ENCODE data around the gene C1orf210. TPM values are rescaled to one million over a fixed set of nuclear protein-coding genes. Genes with fewer than 3 reads are reported as not detected.

Gene C1orf210
- total RNA-seq, 1 donor from 2014 or later: not detected

DNA sequence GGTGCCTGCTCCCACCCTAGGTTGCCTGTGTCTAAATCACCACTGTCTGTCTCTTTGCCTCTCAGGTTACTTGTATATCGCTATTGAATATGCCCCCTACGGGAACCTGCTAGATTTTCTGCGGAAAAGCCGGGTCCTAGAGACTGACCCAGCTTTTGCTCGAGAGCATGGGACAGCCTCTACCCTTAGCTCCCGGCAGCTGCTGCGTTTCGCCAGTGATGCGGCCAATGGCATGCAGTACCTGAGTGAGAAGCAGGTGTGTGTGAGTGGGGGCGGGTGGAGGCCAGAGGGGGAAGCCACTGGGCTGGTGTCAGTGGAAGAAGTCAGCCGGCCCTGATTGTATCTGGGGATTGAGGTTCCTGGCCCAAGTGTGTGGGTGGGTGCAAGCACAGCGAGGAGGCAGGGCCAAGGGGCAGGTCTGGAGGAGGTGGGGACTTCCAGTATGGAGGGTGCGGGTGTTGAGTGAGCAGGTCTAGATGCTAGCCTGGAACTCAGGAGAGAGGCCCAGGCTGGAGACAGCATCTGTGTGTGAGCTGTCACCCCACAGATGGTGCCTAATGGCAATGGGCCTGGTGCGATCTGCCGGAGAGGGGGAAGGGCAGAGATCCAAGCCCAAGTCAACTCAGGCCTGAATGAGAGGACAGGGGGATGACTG lies 32.6 kb upstream of the C1orf210 start:
- Mint-ChIP-seq H3K4me1 (peaks cover 7% of the 10 kb centered on the region), H3K36me3 (ENCODE audit: low read depth) (no peaks in the 10 kb centered on the region), H3K27ac (peak overlapping the region; percentile 34), H3K4me3 (no peak overlapping the region), H3K9me3 (no peaks in the 10 kb centered on the region), H3K27me3 (no peaks in the 10 kb centered on the region)
- DNase-seq: no peak
- intact Hi-C loops (cut with micrococcal nuclease): no loop called here

DNA sequence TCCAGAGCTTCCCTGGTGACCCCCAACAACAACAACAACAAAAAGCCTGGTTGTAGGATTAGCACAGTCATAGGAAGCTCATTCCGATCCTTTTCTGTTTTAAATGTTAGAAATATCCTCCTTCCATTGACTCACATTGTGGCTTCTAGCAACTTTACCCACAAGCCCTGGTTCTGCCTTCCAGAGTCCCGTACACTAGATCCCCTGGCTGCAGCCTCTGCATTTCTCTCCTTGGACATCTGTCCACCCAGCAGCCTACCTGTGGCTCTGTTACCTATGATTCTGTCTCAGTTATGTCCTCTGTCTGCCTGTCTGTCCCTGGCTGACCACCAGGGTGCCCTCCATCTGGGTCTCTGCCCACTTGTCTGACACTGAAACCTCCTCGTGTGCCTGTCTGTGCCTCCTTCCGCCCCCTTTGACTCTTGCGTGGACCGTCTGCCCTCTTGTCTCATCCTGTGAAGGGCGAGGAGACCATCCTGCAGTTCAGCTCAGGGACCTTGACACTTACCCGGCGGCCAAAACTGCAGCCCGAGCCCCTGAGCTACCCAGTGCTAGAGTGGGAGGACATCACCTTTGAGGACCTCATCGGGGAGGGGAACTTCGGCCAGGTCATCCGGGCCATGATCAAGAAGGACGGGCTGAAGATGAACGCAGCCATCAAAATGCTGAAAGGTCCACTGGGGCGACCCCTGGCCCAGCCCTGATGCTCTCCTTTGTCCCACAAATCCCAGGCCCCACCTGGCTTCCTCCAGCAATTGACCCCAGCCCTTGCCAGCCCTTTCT lies 31.5 kb upstream of the C1orf210 start:
- no peak for DNase-seq
- Mint-ChIP-seq H3K4me1 (peaks cover 7% of the 10 kb centered on the region), H3K36me3 (ENCODE audit: low read depth) (no peaks in the 10 kb centered on the region), H3K27me3 (no peaks in the 10 kb centered on the region), H3K4me3 (no peak overlapping the region), H3K27ac (no peak overlapping the region), H3K9me3 (no peaks in the 10 kb centered on the region)
- intact Hi-C loops (cut with micrococcal nuclease): no loop called here

DNA sequence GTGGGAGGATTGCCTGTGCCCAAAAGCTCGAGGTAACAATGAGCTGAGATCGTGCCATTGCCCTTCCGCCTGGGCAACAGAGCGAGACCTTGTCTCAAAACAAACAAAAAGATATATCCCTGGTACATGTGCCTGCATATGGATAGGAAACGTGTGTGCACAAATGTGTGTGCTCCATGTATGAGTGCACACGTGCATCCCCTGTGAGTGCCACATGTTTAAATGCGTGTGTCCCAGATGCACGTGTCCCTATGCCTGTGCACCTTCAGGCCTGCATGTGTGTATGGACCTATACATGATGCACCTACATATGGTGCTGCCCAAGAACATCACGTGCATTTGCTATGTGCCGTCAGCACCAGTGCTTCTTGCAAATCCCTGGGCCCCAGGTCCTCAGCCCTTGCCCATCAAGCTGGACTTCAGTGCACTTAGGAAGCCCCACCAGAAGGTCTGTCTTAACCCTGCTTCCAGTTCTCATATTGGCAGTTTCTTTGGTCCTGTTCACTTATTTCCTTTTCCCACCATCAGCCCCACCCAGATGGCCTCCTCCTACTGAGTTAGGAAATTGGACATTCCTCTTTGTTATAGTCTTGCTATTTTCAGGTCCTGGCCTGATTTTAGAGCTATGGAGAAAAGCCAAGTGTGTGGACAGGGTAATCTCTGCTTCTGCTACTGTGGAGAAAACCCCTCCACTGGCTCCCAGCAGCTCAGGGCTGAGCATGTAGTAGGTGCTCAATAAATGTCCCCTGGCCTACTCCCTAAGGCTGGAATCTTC lies 30.8 kb upstream of the C1orf210 start:
- Mint-ChIP-seq H3K27ac (no peak overlapping the region), H3K4me1 (peaks cover 7% of the 10 kb centered on the region), H3K9me3 (no peaks in the 10 kb centered on the region), H3K4me3 (no peak overlapping the region), H3K36me3 (ENCODE audit: low read depth) (no peaks in the 10 kb centered on the region), H3K27me3 (no peaks in the 10 kb centered on the region)
- intact Hi-C loops (cut with micrococcal nuclease): no loop called here
- no peak for DNase-seq

DNA sequence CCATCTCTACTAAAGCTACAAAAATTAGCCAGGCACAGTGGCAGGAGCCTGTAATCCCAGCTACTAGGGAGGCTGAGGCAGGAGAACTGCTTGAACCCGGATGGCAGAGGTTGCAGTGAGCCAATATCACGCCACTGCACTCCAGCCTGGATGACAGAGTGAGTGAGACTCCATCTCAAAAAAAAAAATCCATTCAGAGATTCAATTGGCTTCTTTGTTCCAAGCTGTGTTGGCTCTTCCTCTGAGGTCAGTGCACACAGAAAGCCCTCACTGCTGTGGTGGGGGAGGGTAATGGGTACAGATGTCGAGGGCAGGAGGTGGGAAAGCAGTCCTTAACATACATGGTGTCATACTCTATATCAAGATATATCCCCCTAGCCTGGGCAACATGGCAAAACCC lies 30.1 kb upstream of the C1orf210 start:
- no peak overlapping the region for H3K27ac Mint-ChIP-seq
- H3K4me1 Mint-ChIP-seq: peaks cover 7% of the 10 kb centered on the region
- no peak overlapping the region for H3K4me3 Mint-ChIP-seq
- DNase-seq: no peak
- H3K36me3 Mint-ChIP-seq (ENCODE audit: low read depth): no peaks in the 10 kb centered on the region
- H3K9me3 Mint-ChIP-seq: no peaks in the 10 kb centered on the region
- intact Hi-C loops (cut with micrococcal nuclease): no loop called here
- no peaks in the 10 kb centered on the region for H3K27me3 Mint-ChIP-seq

DNA sequence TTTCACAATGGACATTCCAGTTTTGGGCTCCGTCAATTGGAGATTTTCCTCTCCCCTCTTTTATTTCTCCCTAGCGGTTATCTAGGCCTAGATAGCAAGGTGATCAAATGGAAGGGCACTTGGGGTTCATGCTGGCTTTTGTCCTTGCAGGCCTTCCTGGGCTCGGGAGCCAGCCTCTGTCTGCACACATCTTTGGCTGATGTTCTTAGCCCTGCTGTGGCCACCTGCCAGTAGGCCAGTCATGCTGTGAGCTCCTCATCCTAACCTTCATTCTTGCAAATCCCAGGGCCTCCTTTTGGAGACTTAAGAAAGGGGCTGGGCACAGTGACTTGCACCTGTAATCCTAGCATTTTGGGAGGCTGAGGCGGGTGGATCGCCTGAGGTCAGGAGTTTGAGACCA lies 28.9 kb upstream of the C1orf210 start:
- Mint-ChIP-seq H3K9me3 (no peaks in the 10 kb centered on the region), H3K27ac (no peak overlapping the region), H3K36me3 (ENCODE audit: low read depth) (no peaks in the 10 kb centered on the region), H3K4me1 (peaks cover 7% of the 10 kb centered on the region), H3K4me3 (no peak overlapping the region), H3K27me3 (peaks cover 2% of the 10 kb centered on the region)
- intact Hi-C loops (cut with micrococcal nuclease): no loop called here
- DNase-seq: no peak

DNA sequence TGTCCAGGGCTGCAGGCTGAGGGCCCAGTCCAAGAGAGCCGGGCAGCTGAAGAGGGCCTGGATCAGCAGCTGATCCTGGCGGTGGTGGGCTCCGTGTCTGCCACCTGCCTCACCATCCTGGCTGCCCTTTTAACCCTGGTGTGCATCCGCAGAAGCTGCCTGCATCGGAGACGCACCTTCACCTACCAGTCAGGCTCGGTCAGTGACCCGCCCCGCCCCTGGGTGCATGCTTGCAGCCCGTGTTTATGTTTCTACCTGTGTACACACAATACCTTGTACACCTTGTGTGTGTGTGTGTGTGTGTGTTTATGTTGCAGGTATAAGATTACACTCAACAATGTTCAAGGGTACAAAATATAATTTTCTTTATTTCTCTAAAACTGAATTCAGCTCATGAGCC lies 28.4 kb upstream of the C1orf210 start:
- intact Hi-C loops (cut with micrococcal nuclease): no loop called here

DNA sequence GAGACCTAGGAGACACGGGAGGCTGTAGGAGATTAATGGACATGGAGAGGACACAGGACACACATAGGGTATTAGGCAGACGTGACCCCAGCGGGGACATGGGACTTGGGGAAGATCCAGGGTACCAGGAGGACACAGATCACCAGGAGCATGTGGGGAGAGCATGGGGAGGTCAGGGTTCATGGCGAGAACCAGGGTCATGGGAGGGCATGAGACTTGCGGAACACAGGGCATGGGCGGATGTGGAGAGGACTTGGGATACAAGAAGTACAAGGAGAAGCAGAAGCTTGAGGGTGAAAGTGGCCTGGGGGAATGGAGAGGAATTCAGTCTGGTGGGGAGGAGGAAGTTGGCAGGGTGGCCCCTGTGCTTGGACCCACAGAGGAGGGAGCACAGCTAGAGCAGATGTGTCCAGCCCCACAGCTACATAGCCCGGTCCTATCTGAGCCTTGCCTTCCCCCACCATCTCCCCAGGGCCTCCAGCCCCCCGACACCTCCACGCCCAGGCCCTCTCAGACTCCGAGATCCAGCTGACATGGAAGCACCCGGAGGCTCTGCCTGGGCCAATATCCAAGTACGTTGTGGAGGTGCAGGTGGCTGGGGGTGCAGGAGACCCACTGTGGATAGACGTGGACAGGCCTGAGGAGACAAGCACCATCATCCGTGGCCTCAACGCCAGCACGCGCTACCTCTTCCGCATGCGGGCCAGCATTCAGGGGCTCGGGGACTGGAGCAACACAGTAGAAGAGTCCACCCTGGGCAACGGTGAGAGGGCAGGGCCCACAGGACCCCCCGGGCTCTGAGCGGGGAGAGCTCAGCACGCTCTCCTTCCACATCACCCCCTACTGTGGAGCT lies 27.5 kb upstream of the C1orf210 start:
- H3K27ac Mint-ChIP-seq: no peak overlapping the region
- no peaks in the 10 kb centered on the region for H3K9me3 Mint-ChIP-seq
- H3K4me3 Mint-ChIP-seq: no peak overlapping the region
- peaks cover 2% of the 10 kb centered on the region for H3K27me3 Mint-ChIP-seq
- no peaks in the 10 kb centered on the region for H3K36me3 Mint-ChIP-seq (ENCODE audit: low read depth)
- peaks cover 3% of the 10 kb centered on the region for H3K4me1 Mint-ChIP-seq
- intact Hi-C loops (cut with micrococcal nuclease): no loop called here
- no peak for DNase-seq

More for the DNA sequence above, 28.4 kb upstream of the C1orf210 start:
- H3K9me3 Mint-ChIP-seq: no peaks in the 10 kb centered on the region
- no peaks in the 10 kb centered on the region for H3K36me3 Mint-ChIP-seq (ENCODE audit: low read depth)
- no peak overlapping the region for H3K27ac Mint-ChIP-seq
- DNase-seq: no peak
- no peak overlapping the region for H3K4me3 Mint-ChIP-seq
- H3K27me3 Mint-ChIP-seq: peaks cover 2% of the 10 kb centered on the region
- H3K4me1 Mint-ChIP-seq: peaks cover 7% of the 10 kb centered on the region

DNA sequence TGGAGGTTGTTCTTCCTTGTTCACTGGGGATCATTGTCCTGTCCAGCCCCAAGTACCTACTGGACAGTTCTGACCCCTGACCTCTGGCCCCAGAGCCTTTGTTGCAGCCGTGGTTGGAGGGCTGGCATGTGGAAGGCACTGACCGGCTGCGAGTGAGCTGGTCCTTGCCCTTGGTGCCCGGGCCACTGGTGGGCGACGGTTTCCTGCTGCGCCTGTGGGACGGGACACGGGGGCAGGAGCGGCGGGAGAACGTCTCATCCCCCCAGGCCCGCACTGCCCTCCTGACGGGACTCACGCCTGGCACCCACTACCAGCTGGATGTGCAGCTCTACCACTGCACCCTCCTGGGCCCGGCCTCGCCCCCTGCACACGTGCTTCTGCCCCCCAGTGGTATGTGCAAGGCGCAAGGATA lies 26.8 kb upstream of the C1orf210 start:
- intact Hi-C loops (cut with micrococcal nuclease): no loop called here
- H3K27me3 Mint-ChIP-seq: peaks cover 2% of the 10 kb centered on the region

DNA sequence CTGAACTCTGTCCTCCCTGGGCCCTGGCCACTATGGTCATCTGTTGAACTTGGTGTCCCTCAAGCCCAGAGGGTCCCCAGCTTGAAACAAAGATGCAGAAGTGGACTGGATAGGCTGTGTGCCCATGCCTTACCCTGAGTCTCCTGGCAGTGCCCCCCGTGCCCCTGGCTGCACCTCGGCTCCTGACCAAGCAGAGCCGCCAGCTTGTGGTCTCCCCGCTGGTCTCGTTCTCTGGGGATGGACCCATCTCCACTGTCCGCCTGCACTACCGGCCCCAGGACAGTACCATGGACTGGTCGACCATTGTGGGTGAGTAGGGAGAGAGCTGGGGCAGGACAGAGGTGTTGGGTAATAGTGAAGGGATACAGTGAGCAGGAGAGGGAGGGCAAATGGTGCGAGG lies 26.1 kb upstream of the C1orf210 start:
- Mint-ChIP-seq H3K36me3 (ENCODE audit: low read depth) (no peaks in the 10 kb centered on the region), H3K4me3 (no peak overlapping the region), H3K27me3 (peaks cover 2% of the 10 kb centered on the region), H3K9me3 (no peaks in the 10 kb centered on the region), H3K27ac (no peak overlapping the region), H3K4me1 (no peaks in the 10 kb centered on the region)
- DNase-seq: no peak
- intact Hi-C loops (cut with micrococcal nuclease): no loop called here

More for the DNA sequence above, 26.8 kb upstream of the C1orf210 start:
- H3K36me3 Mint-ChIP-seq (ENCODE audit: low read depth): no peaks in the 10 kb centered on the region
- no peak overlapping the region for H3K4me3 Mint-ChIP-seq
- DNase-seq: no peak
- no peak overlapping the region for H3K27ac Mint-ChIP-seq
- H3K4me1 Mint-ChIP-seq: no peaks in the 10 kb centered on the region
- H3K9me3 Mint-ChIP-seq: no peaks in the 10 kb centered on the region

DNA sequence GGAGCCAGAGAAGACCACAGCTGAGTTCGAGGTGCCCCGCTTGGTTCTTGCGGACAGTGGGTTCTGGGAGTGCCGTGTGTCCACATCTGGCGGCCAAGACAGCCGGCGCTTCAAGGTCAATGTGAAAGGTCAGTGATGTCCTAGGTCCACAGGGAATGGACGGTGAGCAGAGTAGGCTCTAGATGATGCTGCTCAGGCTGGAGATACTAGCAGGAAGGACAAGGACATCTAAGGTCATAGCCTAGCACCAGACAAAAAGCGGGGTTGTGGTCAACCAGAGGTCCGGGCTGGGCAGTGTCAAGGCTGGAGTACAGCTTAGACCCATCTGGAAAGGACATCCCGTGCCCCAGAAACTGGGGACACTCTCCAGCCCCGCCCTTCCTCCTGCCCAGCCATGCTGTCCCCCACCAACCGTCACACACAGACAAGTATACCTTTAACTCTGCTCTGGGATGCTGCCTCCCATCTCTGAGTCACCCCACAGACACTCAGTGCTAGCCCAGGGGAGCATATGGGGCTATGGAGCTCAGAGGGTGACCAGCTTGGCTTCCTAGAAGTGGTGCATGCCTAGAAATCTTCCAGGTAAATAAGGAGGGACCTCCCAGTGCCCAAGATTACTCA lies 24.1 kb upstream of the C1orf210 start:
- no peak for DNase-seq
- Mint-ChIP-seq H3K27me3 (peaks cover 2% of the 10 kb centered on the region), H3K4me1 (no peaks in the 10 kb centered on the region), H3K9me3 (no peaks in the 10 kb centered on the region), H3K27ac (no peak overlapping the region), H3K36me3 (ENCODE audit: low read depth) (no peaks in the 10 kb centered on the region), H3K4me3 (no peak overlapping the region)
- intact Hi-C loops (cut with micrococcal nuclease): no loop called here

DNA sequence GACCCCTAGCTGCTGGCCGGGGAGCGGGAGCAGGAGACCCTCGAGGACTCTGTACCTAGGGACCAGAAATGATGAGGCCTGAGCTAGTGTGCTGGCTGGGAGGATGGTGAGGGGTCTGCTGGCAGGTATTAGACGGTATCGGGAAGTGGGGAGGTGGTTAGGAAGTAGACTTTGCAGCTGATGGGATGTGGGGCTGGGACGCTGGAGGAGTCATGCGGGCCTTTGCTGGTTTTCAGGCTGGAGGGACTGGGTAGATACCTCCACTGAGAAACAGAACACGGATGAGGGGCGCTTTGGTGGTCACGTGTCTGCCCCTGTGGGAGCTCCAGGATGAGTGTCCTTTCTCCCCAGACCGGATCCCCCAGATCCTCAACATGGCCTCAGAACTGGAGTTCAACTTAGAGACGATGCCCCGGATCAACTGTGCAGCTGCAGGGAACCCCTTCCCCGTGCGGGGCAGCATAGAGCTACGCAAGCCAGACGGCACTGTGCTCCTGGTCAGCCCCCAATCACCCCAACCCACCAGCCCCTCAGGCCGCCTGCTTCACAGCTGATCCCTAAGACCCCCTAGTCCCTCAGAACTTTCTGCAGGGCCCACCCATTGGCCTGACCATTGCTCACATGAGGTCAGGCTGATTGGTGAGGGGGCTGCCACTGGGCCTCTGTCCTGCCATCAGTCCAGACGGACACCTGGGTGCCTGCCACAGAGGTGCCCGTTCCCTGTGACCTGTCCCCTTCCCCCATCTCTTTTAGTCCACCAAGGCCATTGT lies 23.4 kb upstream of the C1orf210 start:
- H3K36me3 Mint-ChIP-seq (ENCODE audit: low read depth): no peaks in the 10 kb centered on the region
- intact Hi-C loops (cut with micrococcal nuclease): no loop called here

DNA sequence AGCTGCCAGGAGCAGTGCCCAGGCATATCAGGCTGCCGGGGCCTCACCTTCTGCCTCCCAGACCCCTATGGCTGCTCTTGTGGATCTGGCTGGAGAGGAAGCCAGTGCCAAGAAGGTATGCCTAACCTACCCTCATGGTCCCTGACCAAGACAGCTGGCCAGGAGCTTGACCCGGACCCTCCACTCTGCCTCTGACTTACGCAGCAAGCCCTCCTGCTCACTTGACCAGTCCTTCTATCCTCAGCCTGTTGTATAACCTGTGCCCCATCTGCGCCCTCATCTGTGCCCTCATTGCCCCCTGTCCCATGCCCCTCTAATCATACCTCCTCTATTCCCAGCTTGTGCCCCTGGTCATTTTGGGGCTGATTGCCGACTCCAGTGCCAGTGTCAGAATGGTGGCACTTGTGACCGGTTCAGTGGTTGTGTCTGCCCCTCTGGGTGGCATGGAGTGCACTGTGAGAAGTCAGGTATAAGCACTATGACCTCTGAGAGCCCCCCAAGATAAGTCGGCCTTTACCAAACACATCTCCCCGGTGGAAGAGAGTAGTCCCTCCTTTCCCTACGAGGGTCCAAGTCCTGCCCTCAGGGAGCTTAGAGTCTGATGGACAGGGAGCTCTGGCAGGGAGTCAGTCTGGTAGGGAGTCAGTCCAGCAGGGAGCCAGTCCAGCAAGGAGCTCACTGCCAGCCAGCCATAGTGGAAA lies 22.2 kb upstream of the C1orf210 start:
- no peak for DNase-seq
- H3K4me1 Mint-ChIP-seq: no peaks in the 10 kb centered on the region
- no peak overlapping the region for H3K27ac Mint-ChIP-seq
- no peaks in the 10 kb centered on the region for H3K36me3 Mint-ChIP-seq (ENCODE audit: low read depth)
- no peaks in the 10 kb centered on the region for H3K9me3 Mint-ChIP-seq
- intact Hi-C loops (cut with micrococcal nuclease): no loop called here
- H3K4me3 Mint-ChIP-seq: no peak overlapping the region
- peaks cover 2% of the 10 kb centered on the region for H3K27me3 Mint-ChIP-seq

More for the DNA sequence above, 23.4 kb upstream of the C1orf210 start:
- H3K9me3 Mint-ChIP-seq: no peaks in the 10 kb centered on the region
- no peaks in the 10 kb centered on the region for H3K4me1 Mint-ChIP-seq
- no peak for DNase-seq
- H3K27me3 Mint-ChIP-seq: peaks cover 2% of the 10 kb centered on the region
- no peak overlapping the region for H3K4me3 Mint-ChIP-seq
- H3K27ac Mint-ChIP-seq: no peak overlapping the region

All from activated CD4-positive, alpha-beta T cell treated with anti-CD3 and anti-CD28 coated beads, Interleukin-2, amount 10 ng/mL, durations not matched to agents 24 days and 14 days (primary cell).